ENCODE measurements around the gene ZNF740. TPM values are rescaled to one million over a fixed set of nuclear protein-coding genes. Genes with fewer than 3 reads are reported as not detected.

Gene ZNF740
- total and polyA plus RNA-seq, 2 of the 8 experiments (the other 6 are each of a cell fraction or from before 2014, with no cell fraction given): 8.2 to 40.0 TPM

- TF ChIP-seq, protein P1, sequence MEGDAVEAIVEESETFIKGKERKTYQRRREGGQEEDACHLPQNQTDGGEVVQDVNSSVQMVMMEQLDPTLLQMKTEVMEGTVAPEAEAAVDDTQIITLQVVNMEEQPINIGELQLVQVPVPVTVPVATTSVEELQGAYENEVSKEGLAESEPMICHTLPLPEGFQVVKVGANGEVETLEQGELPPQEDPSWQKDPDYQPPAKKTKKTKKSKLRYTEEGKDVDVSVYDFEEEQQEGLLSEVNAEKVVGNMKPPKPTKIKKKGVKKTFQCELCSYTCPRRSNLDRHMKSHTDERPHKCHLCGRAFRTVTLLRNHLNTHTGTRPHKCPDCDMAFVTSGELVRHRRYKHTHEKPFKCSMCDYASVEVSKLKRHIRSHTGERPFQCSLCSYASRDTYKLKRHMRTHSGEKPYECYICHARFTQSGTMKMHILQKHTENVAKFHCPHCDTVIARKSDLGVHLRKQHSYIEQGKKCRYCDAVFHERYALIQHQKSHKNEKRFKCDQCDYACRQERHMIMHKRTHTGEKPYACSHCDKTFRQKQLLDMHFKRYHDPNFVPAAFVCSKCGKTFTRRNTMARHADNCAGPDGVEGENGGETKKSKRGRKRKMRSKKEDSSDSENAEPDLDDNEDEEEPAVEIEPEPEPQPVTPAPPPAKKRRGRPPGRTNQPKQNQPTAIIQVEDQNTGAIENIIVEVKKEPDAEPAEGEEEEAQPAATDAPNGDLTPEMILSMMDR (IDR thresholded peaks at IDR 0.05; ENCODE audit: control extremely low read depth in 1 of 3, insufficient read depth in 1 of 3, low read depth in 1 of 3, low read length in 3 of 3): no peak
- TF ChIP-seq KDM4A (IDR thresholded peaks at IDR 0.05; ENCODE audit: low read depth, low read length, severe bottlenecking): no peak
- no peak for TF ChIP-seq SAP30 (IDR thresholded peaks at IDR 0.05; ENCODE audit: insufficient read depth, insufficient replicate concordance, low read length)
- no peak for TF ChIP-seq RNF2 (IDR thresholded peaks at IDR 0.05; ENCODE audit: borderline replicate concordance, low read depth, low read length, missing control alignments, poor library complexity, severe bottlenecking)
Observed at GRCh38 chr12:53197011-53197640, 16.6 kb downstream of the ZNF740 start (continued).
